ENCODE results near the gene NCOA7.

DNA sequence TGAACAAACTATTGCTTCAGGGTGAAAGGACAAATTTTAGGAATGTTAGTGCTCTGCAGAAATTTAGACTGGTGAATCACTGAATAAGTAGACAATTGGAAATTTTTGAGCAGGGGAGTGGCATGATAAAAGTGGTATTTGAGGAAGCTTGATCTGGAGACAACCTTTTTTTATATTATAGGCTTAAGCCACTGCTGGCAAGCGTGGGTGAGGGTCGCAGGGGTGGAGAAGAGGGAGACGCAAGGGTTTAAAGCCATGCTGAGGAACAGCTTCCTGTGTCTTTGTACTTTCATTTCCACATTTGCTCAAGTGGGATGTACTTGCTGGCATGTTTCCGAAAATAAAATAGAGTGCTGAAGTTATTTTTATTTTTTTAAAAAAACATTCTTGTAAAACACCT lies 23.7 kb downstream of the NCOA7 start:
- TF ChIP-seq FOSL1 (tag; conservative IDR thresholded peaks at IDR 0.05) (no peak), KLF6 (CRISPR knock-in tag; IDR thresholded peaks at IDR 0.05; ENCODE audit: borderline replicate concordance) (no peak), MBD2 (IDR thresholded peaks at IDR 0.05; ENCODE audit: borderline replicate concordance, low read depth) (no peak), ZNF184 (CRISPR knock-in tag; IDR thresholded peaks at IDR 0.05) (no peak)
